ENCODE measurements around the gene CDK17. TPM values are rescaled to one million over a fixed set of nuclear protein-coding genes. Genes with fewer than 3 reads are reported as not detected.

Gene CDK17
- total RNA-seq, 2 donors from 2014 or later: 20.9 to 27.1 TPM

GRCh38 chr12:96241846-96242256 is 158.4 kb downstream of the CDK17 start:
- H3K27ac ChIP-seq: peak overlapping the region; percentile 82 to 91
- peak; percentile 89 for DNase-seq (ENCODE audit: low spot score)
- H3K4me3 ChIP-seq: peak overlapping the region in 1 of 2 donors; percentile 21

GRCh38 chr12:96241431-96241830 is 158.8 kb downstream of the CDK17 start:
- H3K9me3 ChIP-seq: no peaks in the 10 kb centered on the region
- DNase-seq (ENCODE audit: low spot score): no peak
- H3K4me1 ChIP-seq: peaks cover 0 to 76% of the 10 kb centered on the region in 2 donors
- peak overlapping the region in 1 of 2 donors; percentile 21 for H3K4me3 ChIP-seq
- peak overlapping the region; percentile 82 to 91 for H3K27ac ChIP-seq
- no peaks in the 10 kb centered on the region for H3K36me3 ChIP-seq
- no peak for TF ChIP-seq CTCF (IDR thresholded peaks at IDR 0.05)
- H3K27me3 ChIP-seq: no peaks in the 10 kb centered on the region

More at GRCh38 chr12:96241846-96242256, 158.4 kb downstream of the CDK17 start:
- TF ChIP-seq CTCF (IDR thresholded peaks at IDR 0.05): no peak
- H3K27me3 ChIP-seq: no peaks in the 10 kb centered on the region
- no peaks in the 10 kb centered on the region for H3K9me3 ChIP-seq
- H3K4me1 ChIP-seq: peaks cover 0 to 72% of the 10 kb centered on the region in 2 donors
- H3K36me3 ChIP-seq: peaks cover 3% of the 10 kb centered on the region

GRCh38 chr12:96240656-96241055 is 159.6 kb downstream of the CDK17 start:
- peak overlapping the region; percentile 82 to 91 for H3K27ac ChIP-seq
- H3K9me3 ChIP-seq: no peaks in the 10 kb centered on the region
- H3K4me1 ChIP-seq: peaks cover 0 to 82% of the 10 kb centered on the region in 2 donors
- no peaks in the 10 kb centered on the region for H3K27me3 ChIP-seq
- DNase-seq (ENCODE audit: low spot score): no peak
- no peak overlapping the region for H3K4me3 ChIP-seq
- no peak for TF ChIP-seq CTCF (IDR thresholded peaks at IDR 0.05)
- H3K36me3 ChIP-seq: no peaks in the 10 kb centered on the region

- H3K9me3 ChIP-seq: no peaks in the 10 kb centered on the region
- H3K27ac ChIP-seq: peak overlapping the region; percentile 82 to 91
- no peak for TF ChIP-seq CTCF (IDR thresholded peaks at IDR 0.05)
- H3K4me1 ChIP-seq: peaks cover 0 to 86% of the 10 kb centered on the region in 2 donors
- H3K27me3 ChIP-seq: no peaks in the 10 kb centered on the region
- DNase-seq (ENCODE audit: low spot score): no peak
- H3K4me3 ChIP-seq: no peak overlapping the region
- H3K36me3 ChIP-seq: no peaks in the 10 kb centered on the region
Measured at GRCh38 chr12:96239711-96240635, 160.3 kb downstream of the CDK17 start.

- H3K27ac ChIP-seq: peak overlapping the region; percentile 82 to 91
- H3K4me3 ChIP-seq: no peak overlapping the region
- no peaks in the 10 kb centered on the region for H3K27me3 ChIP-seq
- H3K4me1 ChIP-seq: peaks cover 0 to 97% of the 10 kb centered on the region in 2 donors
- no peaks in the 10 kb centered on the region for H3K36me3 ChIP-seq
- DNase-seq (ENCODE audit: low spot score): no peak
- H3K9me3 ChIP-seq: no peaks in the 10 kb centered on the region
- no peak for TF ChIP-seq CTCF (IDR thresholded peaks at IDR 0.05)
Measured at GRCh38 chr12:96238336-96239047, 161.7 kb downstream of the CDK17 start.

All from right atrium auricular region (tissue), 2 donors.